H1 (cell line): ENCODE data around the gene NUTM1. TPM values are rescaled to one million over a fixed set of nuclear protein-coding genes. Genes with fewer than 3 reads are reported as not detected.

ENCODE experiments used
- CTCF ChIA-PET: fragments of 300-600 bp; sonication (Branson Sonifier 250); formaldehyde crosslinking; loops from one replicate; lab custom pipeline; 2021; ENCODE audit not compliant: partially characterized antibody; lab: Charles Lee
- POLR2A ChIA-PET: fragments of 300-600 bp; sonication (Branson Sonifier 250); formaldehyde crosslinking; loops from one replicate; lab custom pipeline; 2021; ENCODE audit warnings: inconsistent platforms; ENCODE audit not compliant: partially characterized antibody; lab: Charles Lee
- DNase-seq, 2 experiments: peaks; one replicate each; pipeline versions ENCODE4 v3.0.0 to v3.0.0-alpha.2; 2010 to 2022; ENCODE audit warnings: low spot score in 2 of 2, low read depth in 1 of 2, mixed read lengths in 1 of 2
- FAIRE-seq: peaks from 2 replicates; lab custom pipeline; 2011; peaks lifted over from hg19 to GRCh38; lab: Jason Lieb, UNC
- H2AFZ ChIP-seq: 2 replicates; pipeline ENCODE4 v1.8.1; 2012; ENCODE audit warnings: low read length, inconsistent platforms
- H2AK5ac ChIP-seq: 2 replicates; pipeline ENCODE4 v1.6.1; 2013; ENCODE audit warnings: low read depth, low read length
- H2BK120ac ChIP-seq: replicated peaks from 2 replicates; pipeline ENCODE3; 2013; ENCODE audit warnings: low read depth, low read length, inconsistent platforms
- H2BK12ac ChIP-seq: 2 replicates; pipeline ENCODE4 v1.6.1; 2013; ENCODE audit warnings: low read depth, low read length
- H2BK15ac ChIP-seq: 2 replicates; pipeline ENCODE4 v1.6.1; 2013; ENCODE audit warnings: low read length
- H2BK20ac ChIP-seq: 2 replicates; pipeline ENCODE4 v1.6.1; 2013; ENCODE audit warnings: low read length
- H2BK5ac ChIP-seq: 2 replicates; pipeline ENCODE4 v1.6.1; 2013; ENCODE audit warnings: low read depth, low read length
- H3K14ac ChIP-seq: 2 replicates; pipeline ENCODE4 v1.6.1; 2013; ENCODE audit warnings: inconsistent platforms; ENCODE audit not compliant: insufficient read length
- H3K18ac ChIP-seq: 2 replicates; pipeline ENCODE4 v1.6.1; 2013; ENCODE audit warnings: low read length; ENCODE audit errors: extremely low read depth
- H3K23ac ChIP-seq: 2 replicates; pipeline ENCODE4 v1.6.1; 2013; ENCODE audit warnings: inconsistent platforms; ENCODE audit not compliant: insufficient read length
- H3K23me2 ChIP-seq: 2 replicates; pipeline ENCODE4 v1.6.1; 2013; ENCODE audit warnings: low read depth, low read length
- H3K27ac ChIP-seq: 2 replicates; pipeline ENCODE4 v1.6.1; 2011; ENCODE audit warnings: low read depth, low read length, inconsistent platforms
- H3K27me3 ChIP-seq, 4 experiments: replicated peaks in 1 of 4; 1 replicate in 1 of 4; 2 replicates in 3 of 4; pipeline versions ENCODE4 v1.6.1 to v1.8.1; 2011 to 2013; ENCODE audit warnings: low read length in 3 of 4, mild to moderate bottlenecking in 3 of 4, inconsistent platforms in 2 of 4, mixed read lengths in 2 of 4, moderate library complexity in 1 of 4; ENCODE audit not compliant: control insufficient read depth in 3 of 4, insufficient read depth in 3 of 4; ENCODE audit errors: extremely low read depth in 1 of 4
- H3K36me3 ChIP-seq, 4 experiments: 2 replicates each; pipeline versions ENCODE4 v1.6.1 to v1.8.1; 2011 to 2013; ENCODE audit warnings: mild to moderate bottlenecking in 4 of 4, low read length in 3 of 4, moderate library complexity in 2 of 4, control low read depth in 1 of 4, inconsistent platforms in 1 of 4; ENCODE audit not compliant: insufficient read depth in 4 of 4, control insufficient read depth in 2 of 4
- H3K4ac ChIP-seq: replicated peaks from 2 replicates; pipeline ENCODE3; 2013; ENCODE audit warnings: low read length, low read depth, mixed read lengths, inconsistent platforms; ENCODE audit not compliant: insufficient read length
- H3K4me1 ChIP-seq, 4 experiments: replicated peaks in 1 of 4; 1 replicate in 1 of 4; 2 replicates in 3 of 4; pipeline versions ENCODE4 v1.6.1 to v1.8.1; 2011 to 2013; ENCODE audit warnings: low read length in 3 of 4, inconsistent platforms in 2 of 4, mixed read lengths in 1 of 4; ENCODE audit not compliant: insufficient read depth in 4 of 4, control insufficient read depth in 3 of 4
- H3K4me2 ChIP-seq, 2 experiments: 2 replicates each; pipeline versions ENCODE4 v1.6.1 to v1.8.1; 2011 to 2013; ENCODE audit warnings: low read depth in 2 of 2, low read length in 2 of 2, control low read depth in 1 of 2, inconsistent platforms in 1 of 2, mild to moderate bottlenecking in 1 of 2; ENCODE audit not compliant: insufficient read depth in 1 of 2
- H3K4me3 ChIP-seq, 4 experiments: fragments of 200-600, 300-600 bp in 1 of 4; sonication (generic), shearing (Covaris generic), sonication (Bioruptor Twin) in 1 of 4; 2 replicates each; pipeline versions ENCODE4 v1.5.1 to v1.8.1; 2011 to 2016; ENCODE audit warnings: low read length in 4 of 4, low read depth in 3 of 4, control low read depth in 2 of 4, inconsistent platforms in 2 of 4, mild to moderate bottlenecking in 2 of 4, mixed read lengths in 1 of 4, moderate library complexity in 1 of 4; ENCODE audit not compliant: insufficient read depth in 2 of 4; ENCODE audit errors: extremely low read depth in 1 of 4
- H3K56ac ChIP-seq: replicated peaks from 2 replicates; pipeline ENCODE3; 2013; ENCODE audit warnings: low read depth, mild to moderate bottlenecking, mixed read lengths, low read length, inconsistent platforms; ENCODE audit not compliant: insufficient read length
- H3K79me1 ChIP-seq: 2 replicates; pipeline ENCODE4 v1.6.1; 2013; ENCODE audit warnings: low read depth, low read length, control low read depth
- H3K79me2 ChIP-seq, 2 experiments: 2 replicates each; pipeline versions ENCODE4 v1.6.1 to v1.8.1; 2012 to 2013; ENCODE audit warnings: low read length in 2 of 2, mild to moderate bottlenecking in 2 of 2, inconsistent platforms in 1 of 2; ENCODE audit not compliant: insufficient read depth in 2 of 2, control insufficient read depth in 1 of 2
- H3K9ac ChIP-seq, 4 experiments: replicated peaks in 1 of 4; 1 replicate in 1 of 4; 2 replicates in 3 of 4; pipeline versions ENCODE4 v1.6.1 to v1.8.1; 2011 to 2013; ENCODE audit warnings: low read depth in 3 of 4, low read length in 3 of 4, control low read depth in 2 of 4, mild to moderate bottlenecking in 2 of 4, moderate library complexity in 2 of 4, inconsistent platforms in 1 of 4; ENCODE audit errors: extremely low read depth in 1 of 4
- H3K9me3 ChIP-seq, 2 experiments: 2 replicates each; pipeline versions ENCODE4 v1.6.1 to v1.8.1; 2012 to 2013; ENCODE audit warnings: mild to moderate bottlenecking in 2 of 2, moderate library complexity in 2 of 2, control low read depth in 1 of 2, inconsistent platforms in 1 of 2, low read depth in 1 of 2, low read length in 1 of 2, mixed read lengths in 1 of 2; ENCODE audit not compliant: insufficient read depth in 2 of 2
- H4K20me1 ChIP-seq, 2 experiments: replicated peaks in 1 of 2; 2 replicates each; pipeline versions ENCODE3 to v1.8.1; 2011 to 2013; ENCODE audit warnings: inconsistent platforms in 2 of 2, low read length in 2 of 2, mild to moderate bottlenecking in 1 of 2; ENCODE audit not compliant: insufficient read depth in 2 of 2, control insufficient read depth in 1 of 2
- H4K5ac ChIP-seq: 2 replicates; pipeline ENCODE4 v1.6.1; 2013; ENCODE audit warnings: low read length, low read depth, mixed read lengths, inconsistent platforms; ENCODE audit not compliant: insufficient read length
- H4K8ac ChIP-seq: 2 replicates; pipeline ENCODE4 v1.8.0; 2013; ENCODE audit warnings: mild to moderate bottlenecking, moderate library complexity, low read length, inconsistent platforms; ENCODE audit not compliant: insufficient read depth; ENCODE audit errors: extremely low read depth
- H4K91ac ChIP-seq: replicated peaks from 2 replicates; pipeline ENCODE3; 2013; ENCODE audit warnings: low read length, mixed read lengths, inconsistent platforms; ENCODE audit not compliant: insufficient read length
- BCL11A ChIP-seq, 2 experiments: IDR thresholded peaks; one replicate each; pipeline ENCODE4 v1.6.1; 2011; ENCODE audit warnings: low read depth in 2 of 2, low read length in 2 of 2, mild to moderate bottlenecking in 2 of 2
- CBX5 ChIP-seq: fragments of 300-800, 300-1000 bp; sonication (generic); IDR thresholded peaks from 2 replicates; pipeline ENCODE4 v1.7.1; 2016; ENCODE audit warnings: antibody characterized with exemption, low read length, low read depth
- CHD2 ChIP-seq: IDR thresholded peaks from 2 replicates; pipeline ENCODE4 v1.6.1; 2012; ENCODE audit warnings: low read length, improper control_type of control experiment
- GABPA ChIP-seq: IDR thresholded peaks from 2 replicates; pipeline ENCODE4 v1.6.1; 2011; ENCODE audit warnings: mild to moderate bottlenecking, low read length, moderate library complexity, borderline replicate concordance; ENCODE audit not compliant: insufficient read depth
- GTF2F1 ChIP-seq: IDR thresholded peaks from 2 replicates; pipeline ENCODE4 v1.6.1; 2012; ENCODE audit warnings: low read depth, low read length, improper control_type of control experiment, borderline replicate concordance
- HDAC2 ChIP-seq, 2 experiments: fragments of 300-600 bp in 1 of 2; sonication (generic) in 1 of 2; IDR thresholded peaks; 2 replicates each; pipeline ENCODE4 v1.6.1; 2011 to 2012; ENCODE audit warnings: low read depth in 2 of 2, low read length in 2 of 2, mild to moderate bottlenecking in 2 of 2, moderate library complexity in 2 of 2, borderline replicate concordance in 1 of 2, inconsistent platforms in 1 of 2
- NANOG ChIP-seq: IDR thresholded peaks from 2 replicates; pipeline ENCODE4 v1.6.1; 2011; ENCODE audit warnings: low read length, low read depth, mild to moderate bottlenecking, inconsistent platforms; ENCODE audit not compliant: insufficient read depth, poor library complexity, severe bottlenecking
- POU5F1 ChIP-seq: IDR thresholded peaks from 2 replicates; pipeline ENCODE4 v1.6.1; 2011; ENCODE audit warnings: low read depth, mild to moderate bottlenecking, low read length, moderate library complexity
- RAD21 ChIP-seq, 2 experiments: IDR thresholded peaks in 1 of 2; conservative IDR thresholded peaks in 1 of 2; 2 replicates each; pipeline ENCODE4 v1.6.1; 2011; ENCODE audit warnings: low read depth in 2 of 2, low read length in 2 of 2, improper control_type of control experiment in 1 of 2, inconsistent platforms in 1 of 2, mild to moderate bottlenecking in 1 of 2, moderate library complexity in 1 of 2
- SP4 ChIP-seq: IDR thresholded peaks from 2 replicates; pipeline ENCODE4 v1.6.1; 2012; ENCODE audit warnings: low read length, inconsistent platforms
- SRF ChIP-seq: IDR thresholded peaks from 2 replicates; pipeline ENCODE4 v1.6.1; 2011; ENCODE audit warnings: mild to moderate bottlenecking, low read depth, low read length, moderate library complexity
- TAF1 ChIP-seq: IDR thresholded peaks from 2 replicates; pipeline ENCODE4 v1.6.1; 2011; ENCODE audit warnings: mild to moderate bottlenecking, low read depth, low read length
- TBP ChIP-seq: IDR thresholded peaks from 2 replicates; pipeline ENCODE4 v1.6.1; 2011; ENCODE audit warnings: low read depth, low read length, improper control_type of control experiment
- TEAD4 ChIP-seq: IDR thresholded peaks from 2 replicates; pipeline ENCODE4 v1.6.1; 2012; ENCODE audit warnings: low read depth, low read length, inconsistent platforms, mixed read lengths
- WGBS, 2 experiments: shearing (Covaris generic) in 1 of 2; methylation state at CpG; one replicate each; pipeline versions ENCODE4 v1.1.6 to v1.1.7; 2013 to 2015; ENCODE audit warnings: low lambda C conversion rate in 2 of 2, mixed read lengths in 2 of 2, inconsistent platforms in 1 of 2, low coverage in 1 of 2, missing lambda C conversion rate in 1 of 2; ENCODE audit not compliant: insufficient replicate concordance in 2 of 2, insufficient coverage in 1 of 2, insufficient read length in 1 of 2; ENCODE audit errors: extremely low coverage in 1 of 2, missing lambda C conversion rate in 1 of 2; 5-methylcytosine and 5-hydroxymethylcytosine counted together
- polyA plus RNA-seq, 7 experiments: library from polyadenylated mRNA; depleted of rRNA in 3 of 7; stranded (reverse) in 5 of 7; unstranded in 2 of 7; fragments of >200 nt in 5 of 7; fragments of 200-250 nt in 2 of 7; gene quantifications; 1 replicate in 5 of 7; 2 replicates in 1 of 7; 4 replicates in 1 of 7; pipeline versions ENCODE4 v1.2.1 to v1.2.3, GENCODE V29; 2011 to 2013; ENCODE audit warnings: missing spikeins in 2 of 7, mixed read lengths in 2 of 7
- total RNA-seq: library from RNA; stranded (reverse); fragmentation: NEBNext Ultra II Directional; extraction: Animal tissue kit (Norgen Biotek cat#: 25700); gene quantifications from 2 replicates; pipeline ENCODE4 v1.2.1, GENCODE V29; 2021

NUTM1 gene
- total and polyA plus RNA-seq, 2 of the 8 experiments (the other 6 are each of a cell fraction or from before 2014, with no cell fraction given): 0.39 to 0.60 TPM

- ChIA-PET CTCF (no interaction called here), POLR2A (interaction anchor here (1.1 to 4.7 kb wide), 3 partner anchors 20 to 27 kb away, joined by 3 to 35 read pairs (median 4); partner anchors contain the start of gene LPCAT4)
- no peak overlapping the region for H3K4ac ChIP-seq
- H4K8ac ChIP-seq: no peak overlapping the region
- H3K4me2 ChIP-seq: no peak overlapping the region
- H3K23ac ChIP-seq: no peak overlapping the region
- no peak overlapping the region for H3K14ac ChIP-seq
- FAIRE-seq (no peak), DNase-seq (no peak)
- no peak overlapping the region for H2BK12ac ChIP-seq
- no peak overlapping the region for H3K27ac ChIP-seq
- H2BK15ac ChIP-seq: no peak overlapping the region
- peaks cover 4% of the 10 kb centered on the region; the same call in 1 of the 2 replicates for H3K79me1 ChIP-seq
- H3K18ac ChIP-seq: no peak overlapping the region
- peaks cover 0 to 4% (median 2%) of the 10 kb centered on the region in 4 experiments; a peak in 4 of 7 replicates for H3K4me1 ChIP-seq
- H2BK120ac ChIP-seq: no peak overlapping the region
- no peak overlapping the region for H2BK5ac ChIP-seq
- H3K27me3 ChIP-seq: no peaks in the 10 kb centered on the region
- H3K4me3 ChIP-seq: no peak overlapping the region
- no peak overlapping the region for H2BK20ac ChIP-seq
- H4K5ac ChIP-seq: no peak overlapping the region
- H2AK5ac ChIP-seq: no peak overlapping the region
- no peak for TF ChIP-seq HDAC2 (IDR thresholded peaks at IDR 0.05; ENCODE audit: borderline replicate concordance in 1 of 2, low read depth in 2 of 2, low read length in 2 of 2)
- no peak for TF ChIP-seq GABPA
- no peak for TF ChIP-seq POU5F1
- TF ChIP-seq RAD21 (IDR thresholded peaks at IDR 0.05 in 1 of 2, conservative IDR thresholded peaks at IDR 0.05 in 1 of 2; ENCODE audit: low read depth in 2 of 2, low read length in 2 of 2): no peak
- TF ChIP-seq GTF2F1: no peak
- no peak for TF ChIP-seq NANOG
- no peak for TF ChIP-seq TBP
- TF ChIP-seq SP4: no peak
- no peak for TF ChIP-seq BCL11A (IDR thresholded peaks at IDR 0.05; ENCODE audit: low read depth in 2 of 2, low read length in 2 of 2)
- TF ChIP-seq CBX5: no peak
- no peak for TF ChIP-seq SRF
- TF ChIP-seq TEAD4: no peak
- no peak for TF ChIP-seq TAF1
- no peak for TF ChIP-seq CHD2
- TF ChIP-seq, all 59 proteins: peak for 0
- Histone ChIP-seq H2AFZ (no peak overlapping the region), H3K36me3 (peaks cover 2 to 13% (median 6%) of the 10 kb centered on the region in 4 experiments; a peak in 5 of 8 replicates), H3K23me2 (peaks cover 8% of the 10 kb centered on the region; the same call in 1 of the 2 replicates), H3K56ac (no peak overlapping the region), H4K20me1 (no peaks in the 10 kb centered on the region), H3K79me2 (peaks cover 0 to 20% of the 10 kb centered on the region in 2 experiments; a peak in 3 of 4 replicates), H3K9ac (no peak overlapping the region), H3K9me3 (no peaks in the 10 kb centered on the region), H4K91ac (no peak overlapping the region)
- WGBS, 2 experiments: 94% methylated on average over 3 of the region's 3 CpGs; no CpG with 5 or more reads in 1 of the 2 experiments
Observed at GRCh38 chr15:34339946-34340345, 3.2 kb upstream of the NUTM1 start.
